ENCODE results near the gene AHNAK2.
"Not testable (repeated sequence)": the region's sequence is repeated elsewhere in the genome, so short reads cannot be mapped to it uniquely, and the experiment has no call there.

The AHNAK2 gene

DNA sequence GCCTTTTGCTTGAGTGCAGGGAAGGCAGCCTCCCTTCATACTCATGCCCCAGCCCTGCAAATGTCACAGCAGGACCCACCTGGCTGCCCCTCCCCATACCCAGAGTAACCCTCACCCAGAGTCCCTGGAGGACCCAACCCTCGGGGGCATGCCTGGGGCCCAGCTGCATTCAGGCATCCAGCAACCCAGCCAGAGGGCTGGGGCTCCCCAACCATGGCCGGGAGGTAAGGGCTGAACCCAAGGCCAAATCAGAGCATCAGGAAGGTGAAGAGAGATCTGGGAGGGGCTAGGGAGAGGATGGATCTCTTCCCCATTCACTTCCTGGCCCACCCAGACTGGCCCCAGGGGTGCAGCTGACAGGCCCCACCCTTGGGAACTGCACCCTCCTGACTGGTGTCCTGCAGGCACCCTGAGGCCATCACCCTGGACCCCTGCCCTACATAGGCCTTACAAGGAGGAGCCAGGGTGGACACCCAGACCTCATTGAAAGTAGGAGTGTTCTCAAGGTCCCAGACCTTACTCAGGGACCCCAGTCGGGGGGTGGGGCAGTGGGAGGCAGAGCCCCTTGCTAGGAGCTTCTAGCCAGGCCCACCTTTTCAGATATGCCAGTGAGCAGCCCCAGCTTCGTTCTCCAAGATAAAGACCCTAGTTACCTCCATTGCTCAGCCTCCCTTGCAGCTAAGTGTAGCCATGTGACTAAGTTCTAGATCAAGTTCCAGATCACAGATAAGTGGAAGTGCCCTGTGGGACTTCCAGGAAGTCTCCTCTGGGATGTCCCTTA is 54.3 kb downstream of the AHNAK2 start:
- in situ Hi-C loops (cut with HindIII; ENCODE audit: low pct_ligation_motif_present, low pct_unique_long_range_greater_than_20kb, low sequenced_read_pairs), result no loop called here
- DNase-seq, result no peak

DNA sequence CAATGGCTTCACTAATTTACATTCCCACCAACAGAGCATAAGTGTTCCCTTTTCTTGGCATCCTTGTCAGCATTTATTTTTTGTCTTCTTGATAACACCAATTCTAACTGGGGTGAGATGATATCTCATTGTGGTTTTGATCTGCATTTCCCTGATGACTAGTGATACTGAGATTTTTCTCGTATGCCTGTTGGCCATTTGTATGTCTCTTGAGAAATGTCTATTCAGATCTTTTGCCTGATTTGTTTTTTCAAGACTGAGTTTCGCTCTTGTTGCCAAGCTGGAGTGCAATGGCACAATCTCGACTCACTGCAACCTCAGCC is 58.2 kb downstream of the AHNAK2 start:
- in situ Hi-C loops (cut with HindIII; ENCODE audit: low pct_ligation_motif_present, low pct_unique_long_range_greater_than_20kb, low sequenced_read_pairs), result no loop called here
- DNase-seq, result no peak

DNA sequence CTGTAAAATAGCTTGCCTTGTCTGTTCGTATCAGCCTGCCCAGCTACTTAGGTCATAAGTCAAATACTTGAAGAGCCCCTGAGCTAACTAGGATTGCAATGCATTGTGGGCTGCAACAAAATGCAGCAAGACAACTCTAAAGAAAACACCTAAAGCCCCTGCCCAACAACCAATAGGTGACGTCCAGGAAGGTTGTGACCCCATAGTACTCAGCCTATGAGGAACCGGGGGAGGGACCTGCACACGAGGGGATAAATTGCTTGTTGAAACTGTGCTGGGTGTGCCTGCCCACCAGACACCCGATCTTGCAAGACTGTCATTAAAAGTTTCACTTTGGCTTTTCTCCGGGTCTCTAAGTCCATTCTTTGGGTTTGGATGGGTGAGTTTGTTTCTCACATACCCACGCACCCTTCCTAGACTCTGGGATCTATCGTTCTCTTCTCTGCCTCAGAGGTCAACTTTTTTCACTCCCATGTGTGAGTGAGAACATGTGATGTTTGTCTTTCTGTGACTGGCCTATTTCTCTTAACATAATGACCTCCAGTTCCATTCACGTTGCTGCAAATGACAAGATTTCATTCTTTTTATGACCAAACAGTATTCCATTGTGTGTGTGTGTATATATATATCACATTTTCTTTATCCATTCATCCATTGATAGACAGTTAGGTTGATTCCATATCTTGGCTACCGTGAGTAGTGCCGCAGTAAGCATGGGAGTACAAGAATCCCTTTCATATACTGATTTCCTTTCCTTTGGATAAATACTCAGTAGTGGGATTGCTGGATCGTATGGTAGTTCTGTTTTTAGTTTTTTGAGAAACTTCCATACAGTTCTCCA is 58.8 kb downstream of the AHNAK2 start:
- DNase-seq, result not testable (repeated sequence)

DNA sequence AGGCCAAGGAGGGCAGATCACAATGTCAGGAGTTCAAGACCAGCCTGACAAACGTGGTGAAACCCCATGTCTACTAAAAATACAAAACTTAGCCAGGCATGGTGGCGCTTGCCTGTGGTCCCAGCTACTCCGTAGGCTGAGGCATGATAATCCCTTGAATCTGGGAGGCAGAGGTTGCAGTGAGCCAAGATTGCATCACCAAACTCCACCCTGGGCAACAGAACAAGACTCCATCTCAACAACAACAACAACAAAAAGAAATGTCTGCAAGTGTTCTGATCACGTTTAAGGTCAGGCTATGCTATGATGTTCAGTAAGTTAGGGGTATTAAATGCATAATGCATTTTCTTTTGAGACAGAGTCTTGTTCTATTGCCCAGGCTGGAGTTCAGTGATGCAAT is 60.2 kb downstream of the AHNAK2 start:
- in situ Hi-C loops (cut with HindIII; ENCODE audit: low pct_ligation_motif_present, low pct_unique_long_range_greater_than_20kb, low sequenced_read_pairs), result no loop called here
- DNase-seq, result no peak

More for the DNA sequence above, 58.8 kb downstream of the AHNAK2 start:
- in situ Hi-C loops (cut with HindIII; ENCODE audit: low pct_ligation_motif_present, low pct_unique_long_range_greater_than_20kb, low sequenced_read_pairs), result not testable (repeated sequence)

DNA sequence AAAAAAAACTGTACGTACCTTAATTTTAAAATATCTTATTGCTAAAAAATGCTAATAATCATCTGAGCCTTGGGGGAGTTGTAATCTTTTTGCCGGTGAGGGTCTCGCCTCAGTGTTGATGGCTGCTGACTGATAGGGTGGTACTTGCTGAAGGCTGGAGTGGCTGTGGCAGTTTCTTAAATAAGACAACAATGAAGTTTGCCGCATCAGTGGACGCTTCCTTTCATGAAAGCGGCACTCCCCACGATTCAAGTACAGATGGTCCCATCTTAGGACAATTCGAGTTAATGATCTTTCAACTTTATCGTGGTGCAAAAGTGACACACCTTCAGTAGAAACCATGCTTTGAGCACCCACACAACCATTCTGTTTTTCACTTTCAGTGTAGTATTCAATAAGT is 61.1 kb downstream of the AHNAK2 start:
- DNase-seq, result no peak
- in situ Hi-C loops (cut with HindIII; ENCODE audit: low pct_ligation_motif_present, low pct_unique_long_range_greater_than_20kb, low sequenced_read_pairs), result no loop called here

DNA sequence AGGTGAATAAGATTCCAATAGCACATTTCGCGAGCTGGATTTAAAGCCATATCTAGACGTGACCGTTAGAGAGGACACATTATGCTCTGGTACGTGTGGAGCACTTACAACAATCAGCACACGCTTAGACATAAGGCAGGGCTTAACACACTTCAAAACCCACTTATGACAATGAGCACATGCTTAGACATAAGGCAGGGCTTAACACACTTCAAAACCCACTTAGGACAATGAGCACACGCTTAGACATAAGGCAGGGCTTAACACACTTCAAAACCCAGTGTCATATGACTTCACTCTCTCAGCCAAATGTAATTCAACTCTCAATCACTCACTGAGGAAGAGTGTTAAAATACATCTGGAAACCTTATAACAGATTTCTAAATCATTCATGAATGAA is 64.7 kb downstream of the AHNAK2 start:
- in situ Hi-C loops (cut with HindIII; ENCODE audit: low pct_ligation_motif_present, low pct_unique_long_range_greater_than_20kb, low sequenced_read_pairs), result no loop called here
- no peak for DNase-seq

DNA sequence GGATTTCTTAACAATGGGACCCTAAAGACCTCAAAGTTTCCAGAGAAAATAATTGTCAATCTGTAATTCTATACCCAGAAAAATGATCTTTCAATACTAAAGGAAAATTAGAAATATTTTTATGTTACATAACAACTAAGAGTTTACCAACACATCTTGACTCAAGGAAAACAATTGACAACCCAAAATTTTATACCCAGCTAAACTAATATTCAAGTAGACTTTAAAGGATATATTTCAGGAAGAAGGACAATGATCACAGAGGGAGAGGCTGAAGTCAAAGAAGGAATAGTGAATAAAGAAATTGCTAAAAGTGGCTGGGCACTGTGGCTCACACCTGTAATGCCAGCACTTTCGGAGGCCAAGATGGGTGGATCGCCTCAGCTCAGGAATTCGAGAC is 66.1 kb downstream of the AHNAK2 start:
- in situ Hi-C loops (cut with HindIII; ENCODE audit: low pct_ligation_motif_present, low pct_unique_long_range_greater_than_20kb, low sequenced_read_pairs), result no loop called here
- DNase-seq, result no peak

DNA sequence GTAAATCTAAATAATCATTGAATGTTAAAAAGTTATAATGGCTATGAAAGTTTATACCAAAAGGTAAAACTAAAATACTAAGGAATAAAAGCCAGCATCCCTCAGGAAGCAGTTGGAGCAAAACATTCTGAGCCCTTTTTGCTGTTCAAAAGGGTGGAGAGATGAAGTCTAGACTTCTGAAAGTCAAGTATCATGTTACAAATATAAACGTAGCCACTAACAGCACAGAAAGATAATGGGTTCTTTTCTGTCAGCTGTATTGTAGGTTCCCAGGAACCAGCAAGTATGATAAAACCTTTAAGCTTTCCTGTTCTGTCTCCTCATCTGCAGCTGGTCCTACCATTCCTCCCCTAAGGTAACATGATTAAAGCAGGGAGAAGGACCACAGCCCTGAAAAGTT is 69.9 kb downstream of the AHNAK2 start:
- in situ Hi-C loops (cut with HindIII; ENCODE audit: low pct_ligation_motif_present, low pct_unique_long_range_greater_than_20kb, low sequenced_read_pairs), result no loop called here

DNA sequence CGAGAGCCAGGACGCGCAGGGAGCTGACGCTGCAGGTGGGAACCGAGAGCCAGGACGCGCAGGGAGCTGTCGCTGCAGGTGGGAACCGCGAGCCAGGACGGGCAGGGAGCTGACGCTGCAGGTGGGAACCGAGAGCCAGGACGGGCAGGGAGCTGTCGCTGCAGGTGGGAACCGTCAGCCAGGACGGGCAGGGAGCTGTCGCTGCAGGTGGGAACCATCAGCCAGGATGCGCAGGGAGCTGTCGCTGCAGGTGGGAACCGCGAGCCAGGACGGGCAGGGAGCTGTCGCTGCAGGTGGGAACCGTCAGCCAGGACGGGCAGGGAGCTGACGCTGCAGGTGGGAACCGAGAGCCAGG is 72.6 kb downstream of the AHNAK2 start:
- DNase-seq; in situ Hi-C loops (cut with HindIII; ENCODE audit: low pct_ligation_motif_present, low pct_unique_long_range_greater_than_20kb, low sequenced_read_pairs): not testable (repeated sequence)

More for the DNA sequence above, 69.9 kb downstream of the AHNAK2 start:
- no peak for DNase-seq

DNA sequence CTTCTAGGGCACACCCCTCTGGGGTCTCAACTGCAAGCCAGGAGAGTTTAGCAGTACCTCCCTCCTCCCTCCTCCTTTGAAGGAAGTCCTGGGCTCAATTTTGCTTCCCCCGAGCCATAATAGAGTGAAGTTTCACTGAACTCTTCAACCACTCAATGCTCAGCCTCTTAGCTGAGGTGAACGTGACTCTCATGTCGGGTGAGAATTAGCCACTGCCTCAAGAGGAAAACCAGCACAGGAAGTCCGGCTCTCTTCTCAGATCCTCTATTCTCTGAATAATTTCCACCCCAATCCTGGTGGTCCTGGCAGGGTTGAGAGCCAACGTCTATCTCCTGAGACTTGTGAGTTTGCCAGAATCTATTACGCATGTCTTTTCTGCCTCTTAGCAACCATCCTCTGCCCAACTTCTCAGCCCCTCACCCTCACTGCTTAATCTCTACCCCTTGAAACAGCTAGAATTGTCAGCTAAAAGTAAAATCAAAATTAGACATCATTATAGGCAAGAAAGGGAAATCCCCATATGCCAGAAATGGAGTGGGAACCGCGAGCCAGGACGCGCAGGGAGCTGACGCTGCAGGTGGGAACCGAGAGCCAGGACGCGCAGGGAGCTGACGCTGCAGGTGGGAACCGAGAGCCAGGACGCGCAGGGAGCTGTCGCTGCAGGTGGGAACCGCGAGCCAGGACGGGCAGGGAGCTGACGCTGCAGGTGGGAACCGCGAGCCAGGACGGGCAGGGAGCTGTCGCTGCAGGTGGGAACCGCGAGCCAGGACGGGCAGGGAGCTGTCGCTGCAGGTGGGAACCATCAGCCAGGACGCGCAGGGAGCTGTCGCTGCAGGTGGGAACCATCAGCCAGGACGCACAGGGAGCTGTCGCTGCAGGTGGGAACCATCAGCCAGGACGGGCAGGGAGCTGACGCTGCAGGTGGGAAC is 73.3 kb downstream of the AHNAK2 start:
- in situ Hi-C loops (cut with HindIII; ENCODE audit: low pct_ligation_motif_present, low pct_unique_long_range_greater_than_20kb, low sequenced_read_pairs); DNase-seq: not testable (repeated sequence)

DNA sequence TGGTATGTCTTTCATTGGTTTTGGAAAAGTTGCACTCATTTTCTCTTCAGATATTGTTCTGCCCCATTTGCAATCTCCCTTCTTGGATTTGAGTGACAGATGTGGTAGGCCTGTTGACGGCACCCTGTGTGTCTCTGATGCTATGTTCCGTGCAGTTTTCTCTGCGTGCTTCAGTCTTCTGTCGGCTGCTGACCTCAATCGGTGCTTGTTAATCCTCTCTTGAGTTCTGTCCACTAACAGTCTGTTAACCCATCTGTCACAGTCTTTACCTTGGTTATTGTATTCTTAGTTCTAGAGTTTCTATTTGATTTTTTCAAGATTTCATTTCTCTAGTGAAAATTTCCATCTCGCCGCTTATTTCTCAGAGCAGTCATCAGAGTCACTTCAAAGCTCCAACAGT is 74.2 kb downstream of the AHNAK2 start:
- no peak for DNase-seq
- in situ Hi-C loops (cut with HindIII; ENCODE audit: low pct_ligation_motif_present, low pct_unique_long_range_greater_than_20kb, low sequenced_read_pairs), result no loop called here

DNA sequence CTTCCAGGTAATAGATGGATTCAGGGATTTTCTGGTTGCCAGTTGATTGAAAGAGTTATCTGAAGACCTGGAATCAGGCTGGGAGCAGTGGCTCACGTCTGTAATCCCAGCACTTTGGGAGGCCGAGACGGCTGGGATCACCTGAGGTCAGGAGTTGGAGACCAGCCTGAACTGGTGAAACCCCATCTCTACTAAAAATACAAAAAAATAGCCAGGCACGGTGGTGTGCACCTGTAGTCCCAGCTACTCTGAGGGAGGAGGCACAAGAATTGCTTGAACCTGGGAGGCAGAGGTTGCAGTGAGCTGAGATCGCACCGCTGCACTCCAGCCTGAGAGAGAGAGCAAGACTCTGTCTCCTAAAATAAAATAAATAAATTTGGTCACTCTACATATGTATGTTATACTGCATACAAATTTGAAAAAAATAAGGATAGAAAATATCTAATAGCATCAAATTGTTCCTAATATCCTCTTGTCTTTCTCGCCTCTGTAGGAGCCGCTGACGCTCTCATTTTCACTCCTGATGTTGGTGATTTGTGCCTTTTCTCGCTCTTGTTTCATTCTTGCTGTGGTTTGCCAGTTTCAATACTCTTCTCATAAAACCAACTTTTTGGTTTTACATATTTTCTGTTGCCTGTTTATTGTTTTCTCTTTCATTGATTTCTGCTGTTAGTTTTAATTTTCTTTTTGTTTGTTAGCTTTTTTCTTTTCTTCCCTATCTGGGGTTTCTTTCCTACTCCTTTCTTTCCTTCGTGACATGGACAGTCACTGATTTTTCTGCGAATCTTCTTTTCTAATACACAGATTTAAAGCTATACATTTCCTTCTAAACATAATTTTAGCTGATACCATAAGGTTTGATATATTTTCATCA is 77.3 kb downstream of the AHNAK2 start:
- no peak for DNase-seq
- in situ Hi-C loops (cut with HindIII; ENCODE audit: low pct_ligation_motif_present, low pct_unique_long_range_greater_than_20kb, low sequenced_read_pairs), result no loop called here

DNA sequence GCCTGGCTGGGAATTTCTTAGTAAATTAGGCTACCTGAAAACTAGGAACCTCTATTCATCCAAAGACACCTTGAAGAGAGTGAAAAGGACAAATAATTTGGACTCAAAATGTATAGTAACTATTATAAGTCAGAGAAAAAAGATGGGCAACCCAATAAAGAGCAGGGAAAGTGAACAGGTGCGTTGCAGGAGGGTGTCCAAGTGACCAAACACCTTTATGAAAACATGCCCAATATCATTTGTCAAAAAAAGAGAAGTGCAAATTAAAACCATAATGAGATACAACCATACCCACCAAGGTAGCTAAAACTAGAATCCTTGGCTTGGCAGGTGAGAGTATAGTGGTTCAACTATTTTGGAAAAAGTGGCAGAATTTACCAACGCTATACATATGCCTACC is 78.4 kb downstream of the AHNAK2 start:
- in situ Hi-C loops (cut with HindIII; ENCODE audit: low pct_ligation_motif_present, low pct_unique_long_range_greater_than_20kb, low sequenced_read_pairs), result no loop called here

DNA sequence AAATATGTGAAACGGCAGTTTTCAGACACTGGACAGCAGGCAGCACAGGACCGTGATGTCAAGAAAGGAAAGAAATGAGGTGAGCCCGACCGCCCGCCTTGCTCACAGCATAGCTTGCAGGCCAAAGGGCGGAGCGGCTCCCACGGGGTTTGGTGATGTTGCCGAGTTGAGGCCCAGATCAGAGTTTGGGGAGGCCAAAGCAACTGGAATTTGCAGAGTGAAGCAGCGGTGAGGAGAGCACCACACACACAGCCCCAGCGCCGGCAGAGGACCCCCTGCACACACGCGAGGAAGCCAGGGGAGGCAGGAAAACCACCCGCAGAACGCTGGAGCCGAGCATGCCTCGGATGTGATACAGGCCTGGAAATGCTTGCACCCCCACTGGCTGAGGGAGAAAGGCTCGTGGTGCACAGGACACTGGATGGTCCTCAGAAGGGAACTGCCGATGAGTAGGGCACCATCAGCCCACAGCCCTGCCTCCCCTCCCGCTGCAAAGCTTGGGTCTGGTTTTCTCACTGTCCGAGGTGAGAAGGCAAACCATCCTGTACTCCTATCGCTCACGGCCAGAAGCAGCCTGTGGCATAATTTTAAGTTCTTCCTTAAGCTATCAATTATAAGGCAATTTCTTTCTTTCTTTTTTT is 79.2 kb downstream of the AHNAK2 start:
- in situ Hi-C loops (cut with HindIII; ENCODE audit: low pct_ligation_motif_present, low pct_unique_long_range_greater_than_20kb, low sequenced_read_pairs), result no loop called here
- DNase-seq, result no peak

More for the DNA sequence above, 78.4 kb downstream of the AHNAK2 start:
- no peak for DNase-seq

DNA sequence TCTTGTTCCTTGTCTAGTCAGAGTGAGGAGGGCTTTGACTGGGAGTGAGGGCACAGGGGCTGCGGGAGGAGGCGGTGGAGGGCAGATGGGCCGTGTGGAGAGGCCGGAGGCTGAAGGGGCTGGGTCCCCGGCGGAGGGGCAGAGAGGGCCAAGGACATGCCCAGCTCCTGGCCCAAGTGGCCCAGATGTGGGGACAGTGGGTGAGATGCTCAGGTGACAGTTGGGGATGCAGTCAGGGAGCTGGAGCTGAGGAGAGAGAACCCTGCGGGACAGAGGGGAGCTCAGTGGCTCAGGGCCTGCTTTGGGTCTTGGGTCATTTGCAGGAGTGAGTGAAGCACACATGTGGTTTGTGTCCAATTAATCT is 80.0 kb downstream of the AHNAK2 start:
- no peak for DNase-seq

DNA sequence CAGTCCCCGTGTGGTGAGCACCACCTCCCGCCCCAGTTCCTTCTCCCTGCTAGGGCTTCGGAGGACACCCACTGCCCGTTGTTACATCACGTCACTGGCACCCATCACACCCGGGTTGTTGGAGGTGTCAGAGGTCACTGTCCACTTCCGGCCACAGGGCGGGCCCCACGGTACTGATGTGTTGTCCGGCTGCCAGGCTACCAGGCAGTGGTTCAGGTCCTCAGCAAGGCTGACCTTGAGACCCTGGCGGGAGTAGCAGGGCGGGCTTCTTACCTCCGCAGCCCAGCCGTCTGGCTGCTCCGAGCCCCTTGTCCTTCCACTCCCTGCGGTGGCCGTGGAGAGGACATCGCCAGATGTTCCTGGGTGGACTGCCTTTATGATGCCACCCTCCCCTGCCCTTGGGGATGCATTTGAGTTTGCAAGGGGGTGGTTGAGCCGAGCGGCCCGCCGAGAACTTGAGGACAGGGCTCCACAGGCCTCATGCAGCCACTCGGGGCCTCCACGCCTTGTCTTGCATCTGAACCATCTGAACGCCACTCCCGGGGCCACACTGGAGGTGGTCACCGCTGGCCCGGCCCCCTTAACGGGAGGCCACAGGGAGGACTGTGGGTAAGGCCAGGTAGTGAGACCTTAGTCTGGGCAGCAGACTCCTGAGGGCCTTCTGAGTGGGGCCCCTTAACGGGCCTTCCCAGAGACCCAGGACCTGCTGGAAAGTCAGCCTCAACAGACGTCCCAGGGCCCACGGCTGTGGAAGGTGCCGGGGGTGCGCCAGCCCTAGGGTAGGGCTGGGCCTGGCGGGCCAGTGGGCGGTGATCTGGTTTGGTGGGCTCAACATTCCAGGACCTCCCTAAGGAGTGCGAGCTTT is 80.6 kb downstream of the AHNAK2 start:
- no peak for DNase-seq
- in situ Hi-C loops (cut with HindIII; ENCODE audit: low pct_ligation_motif_present, low pct_unique_long_range_greater_than_20kb, low sequenced_read_pairs), result no loop called here

More for the DNA sequence above, 80.0 kb downstream of the AHNAK2 start:
- in situ Hi-C loops (cut with HindIII; ENCODE audit: low pct_ligation_motif_present, low pct_unique_long_range_greater_than_20kb, low sequenced_read_pairs), result no loop called here
